Subcutaneous adipose tissue (tissue), 4 donors: ENCODE data around the gene B3GNT7. TPM values are rescaled to one million over a fixed set of nuclear protein-coding genes. Genes with fewer than 3 reads are reported as not detected.

Source experiments
- total RNA-seq, 4 donors: library from RNA; depleted of rRNA; stranded (reverse); fragments of >200 nt; gene quantifications; one replicate each; pipeline ENCODE4 v1.1.0, GENCODE V29; 2016
- TF ChIP-seq, protein P1 (sequence below): fragments of 450-650 bp; IDR thresholded peaks from one replicate; pipeline ENCODE4 v1.5.1; 2016; ENCODE audit warnings: low read depth, mild to moderate bottlenecking, control low read depth, antibody characterized with exemption, moderate library complexity

The B3GNT7 gene
- total RNA-seq, 4 donors from 2014 or later, result 0.82 to 3.4 (median 1.8) TPM

DNA sequence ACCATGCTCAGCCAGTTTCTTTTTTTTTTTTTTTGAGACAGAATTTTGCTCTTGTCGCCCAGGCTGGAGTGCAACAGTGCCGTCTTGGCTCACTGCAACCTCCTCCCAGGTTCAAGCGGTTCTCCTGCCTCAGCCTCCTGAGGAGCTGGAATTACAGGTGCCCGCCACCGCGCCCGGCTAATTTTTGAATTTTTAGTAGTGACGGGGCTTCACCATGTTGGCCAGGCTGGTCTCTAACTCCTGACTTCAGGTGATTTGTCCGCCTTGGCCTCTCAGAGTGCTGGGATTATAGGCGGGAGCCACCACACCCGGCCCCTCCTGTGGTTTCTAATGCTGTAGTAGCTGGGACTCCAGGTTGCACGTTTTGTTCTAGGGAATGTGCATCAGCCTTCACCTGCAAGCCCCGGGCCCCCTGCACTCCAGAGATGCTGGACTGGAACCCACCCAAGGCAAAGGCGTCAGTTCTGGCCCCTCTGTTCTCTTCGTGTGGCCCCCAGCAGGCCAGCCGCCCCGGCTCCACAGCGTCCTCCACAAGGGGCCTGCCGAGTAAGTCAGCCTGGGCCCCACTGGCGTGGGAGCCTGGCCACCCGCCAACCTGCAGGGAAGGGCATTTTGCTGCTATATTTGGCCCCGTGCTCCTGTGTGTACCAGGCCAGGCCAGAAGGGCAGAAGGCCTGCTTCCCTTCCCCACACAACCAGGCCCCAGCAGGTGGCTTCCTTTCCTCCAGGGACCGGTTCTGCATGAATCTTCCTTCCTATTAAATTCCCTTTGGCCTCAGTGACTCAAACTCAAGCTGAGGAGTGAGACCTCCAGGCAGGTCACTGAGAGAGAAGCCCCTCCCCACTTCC, 25.7 kb upstream of the B3GNT7 start:
- TF ChIP-seq, protein P1, sequence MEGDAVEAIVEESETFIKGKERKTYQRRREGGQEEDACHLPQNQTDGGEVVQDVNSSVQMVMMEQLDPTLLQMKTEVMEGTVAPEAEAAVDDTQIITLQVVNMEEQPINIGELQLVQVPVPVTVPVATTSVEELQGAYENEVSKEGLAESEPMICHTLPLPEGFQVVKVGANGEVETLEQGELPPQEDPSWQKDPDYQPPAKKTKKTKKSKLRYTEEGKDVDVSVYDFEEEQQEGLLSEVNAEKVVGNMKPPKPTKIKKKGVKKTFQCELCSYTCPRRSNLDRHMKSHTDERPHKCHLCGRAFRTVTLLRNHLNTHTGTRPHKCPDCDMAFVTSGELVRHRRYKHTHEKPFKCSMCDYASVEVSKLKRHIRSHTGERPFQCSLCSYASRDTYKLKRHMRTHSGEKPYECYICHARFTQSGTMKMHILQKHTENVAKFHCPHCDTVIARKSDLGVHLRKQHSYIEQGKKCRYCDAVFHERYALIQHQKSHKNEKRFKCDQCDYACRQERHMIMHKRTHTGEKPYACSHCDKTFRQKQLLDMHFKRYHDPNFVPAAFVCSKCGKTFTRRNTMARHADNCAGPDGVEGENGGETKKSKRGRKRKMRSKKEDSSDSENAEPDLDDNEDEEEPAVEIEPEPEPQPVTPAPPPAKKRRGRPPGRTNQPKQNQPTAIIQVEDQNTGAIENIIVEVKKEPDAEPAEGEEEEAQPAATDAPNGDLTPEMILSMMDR, result no peak

DNA sequence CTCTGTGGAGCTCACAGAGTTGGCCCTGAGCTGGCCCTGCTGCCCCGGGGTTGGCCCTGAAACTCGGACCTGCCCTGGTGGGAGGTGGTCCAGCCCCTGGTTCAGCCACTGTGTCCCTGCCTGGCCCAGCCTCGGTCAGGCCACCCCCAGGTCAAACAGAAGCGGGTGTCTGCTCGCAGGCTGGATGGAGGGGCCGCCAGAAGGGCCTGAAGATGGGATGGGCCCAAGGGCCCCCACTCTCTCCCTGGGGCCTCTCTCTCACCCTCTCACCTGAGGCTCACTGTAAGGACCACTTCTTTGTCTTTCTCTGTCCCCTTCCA, 25.1 kb upstream of the B3GNT7 start:
- TF ChIP-seq, protein P1, result no peak

DNA sequence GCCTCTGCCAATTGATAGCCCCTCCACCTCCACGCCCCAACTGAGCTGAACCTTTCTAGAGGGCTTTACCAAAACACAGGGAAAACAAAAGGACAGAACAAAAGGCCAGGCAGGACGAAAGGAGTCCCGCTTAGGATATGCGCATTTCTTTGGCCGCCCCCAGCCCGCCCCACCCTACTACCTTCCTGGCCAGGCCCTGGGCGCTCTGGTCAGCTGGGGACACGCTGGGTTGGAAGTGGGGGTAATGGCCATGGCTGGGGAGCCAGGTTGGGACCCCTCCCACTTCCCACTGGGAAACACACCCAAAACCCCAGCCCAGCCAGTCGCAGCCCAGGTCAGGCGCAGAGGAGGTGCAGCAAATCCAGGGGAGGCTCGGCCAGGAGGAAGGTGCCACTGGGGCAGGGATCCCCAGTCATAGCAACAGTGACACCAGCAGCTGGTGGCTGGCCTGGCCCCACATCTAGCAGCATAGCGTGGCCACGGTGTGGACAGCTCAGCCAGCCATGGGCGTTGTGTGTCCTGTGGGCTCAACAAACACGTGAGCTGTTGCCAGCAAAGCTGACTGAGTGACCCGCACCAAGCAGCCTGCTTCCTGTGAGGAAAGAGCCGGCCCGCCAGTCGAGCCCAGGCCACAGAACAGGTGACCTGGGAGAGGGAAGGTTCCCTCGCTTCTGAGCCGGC, 24.6 kb upstream of the B3GNT7 start:
- TF ChIP-seq, protein P1, result no peak

DNA sequence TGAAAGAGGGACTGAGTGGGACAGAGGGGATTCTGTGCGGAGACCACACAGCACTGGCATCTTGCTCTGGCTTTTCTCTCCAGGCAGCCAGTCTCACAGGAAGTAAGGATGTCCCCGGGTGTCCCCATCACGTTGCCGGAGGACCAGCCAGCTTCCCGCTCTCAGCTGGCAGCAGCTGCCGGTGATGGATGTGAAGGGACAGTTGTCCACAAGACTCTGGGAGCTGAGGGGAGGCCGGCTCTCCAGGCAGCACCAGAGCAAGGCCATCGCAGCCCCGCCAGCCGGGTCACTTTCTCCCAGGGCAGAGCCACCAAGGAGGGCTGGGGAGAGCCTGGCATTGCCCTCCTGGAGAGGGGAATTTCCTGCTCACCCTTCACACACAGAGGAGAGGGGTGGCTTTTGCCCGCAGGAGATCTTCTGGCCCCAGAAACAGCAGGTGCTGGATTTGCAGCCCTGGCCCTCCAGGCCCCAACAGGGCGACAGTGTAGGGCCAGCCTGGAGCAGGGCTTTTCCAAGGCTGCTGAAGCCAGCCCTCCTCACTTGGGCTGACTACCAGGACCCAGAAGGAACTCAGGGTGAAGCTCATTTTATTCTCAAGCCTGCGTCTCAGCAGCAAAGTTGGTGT, 24.0 kb upstream of the B3GNT7 start:
- TF ChIP-seq, protein P1, result no peak

DNA sequence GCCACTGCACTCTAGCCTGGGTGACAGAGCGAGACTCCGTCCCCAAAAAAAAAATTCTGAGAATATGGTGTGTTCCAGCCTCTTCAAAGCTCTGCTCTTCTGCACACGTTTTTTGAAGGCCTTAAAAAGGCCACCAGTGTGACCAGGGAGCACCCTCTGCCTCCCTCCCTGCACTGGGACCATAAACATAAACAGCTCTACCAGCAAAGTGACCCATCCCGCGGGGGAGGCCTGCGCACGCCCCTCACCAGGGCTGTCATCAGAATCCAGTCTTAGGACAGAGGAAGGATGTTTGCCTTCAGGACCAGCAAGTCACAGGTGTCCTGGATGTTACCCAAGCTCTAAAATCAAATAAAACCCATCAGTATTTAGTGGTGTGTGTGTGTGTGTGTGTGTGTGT, 23.2 kb upstream of the B3GNT7 start:
- TF ChIP-seq, protein P1, result no peak

DNA sequence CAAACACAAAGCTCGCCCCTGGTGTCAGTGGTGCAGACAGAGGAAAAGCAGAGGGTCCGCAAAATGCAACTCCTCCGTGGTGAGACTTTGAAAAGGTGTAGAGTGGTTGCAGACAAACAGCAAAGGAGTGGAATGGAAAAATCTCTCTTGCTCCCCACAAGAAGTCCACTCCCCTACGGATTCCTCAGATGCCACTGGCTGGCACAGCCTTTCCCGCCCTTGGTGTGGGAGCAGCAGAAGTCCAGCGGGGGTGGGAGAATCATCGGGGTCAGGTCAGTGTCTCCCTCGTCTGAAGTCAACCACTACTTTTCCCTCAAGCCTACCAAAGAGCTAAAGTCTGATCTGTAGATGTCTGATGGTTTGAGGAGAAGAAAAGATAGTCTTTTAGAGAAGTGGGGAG, 22.3 kb upstream of the B3GNT7 start:
- TF ChIP-seq, protein P1, result no peak

DNA sequence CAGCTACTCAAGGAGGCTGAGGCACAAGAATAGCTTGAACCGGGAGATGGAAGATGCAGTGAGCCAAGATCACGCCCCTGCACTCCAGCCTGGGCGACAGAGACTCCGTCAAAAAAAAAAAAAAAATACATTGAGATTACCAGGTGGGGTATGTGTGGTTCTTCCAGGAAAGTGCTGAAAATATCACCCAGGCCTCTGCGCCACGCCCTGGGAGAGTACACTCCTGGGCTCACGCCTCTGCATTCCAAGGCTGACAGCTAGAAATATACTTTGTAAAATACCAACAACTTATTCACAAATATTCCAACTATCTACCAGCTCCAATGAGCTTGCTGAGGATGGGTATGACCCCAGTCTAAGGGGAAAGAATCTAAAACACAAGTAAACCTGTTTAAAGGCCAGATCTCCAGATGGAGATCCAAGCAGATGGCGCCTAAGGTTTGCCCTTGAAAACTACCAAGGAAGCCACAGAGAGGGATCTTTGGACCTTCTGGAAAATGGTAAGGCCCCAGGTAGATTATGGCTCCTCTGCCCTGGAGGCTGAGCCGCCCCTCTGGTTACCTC, 21.6 kb upstream of the B3GNT7 start:
- TF ChIP-seq, protein P1, result no peak
